SHP77 (cell line): Measurements from ENCODE around the gene INO80B.
A peak's percentile ranks its signal among the peaks of the same experiment; 100 is the strongest.
"Not testable (repeated sequence)": the region's sequence is repeated elsewhere in the genome, so short reads cannot be mapped to it uniquely, and the experiment has no call there.

Source experiments
- DNase-seq, 2 experiments: peaks; one replicate each; lab custom pipeline; 2025; lab: John Stamatoyannopoulos, UW

The INO80B gene

DNA sequence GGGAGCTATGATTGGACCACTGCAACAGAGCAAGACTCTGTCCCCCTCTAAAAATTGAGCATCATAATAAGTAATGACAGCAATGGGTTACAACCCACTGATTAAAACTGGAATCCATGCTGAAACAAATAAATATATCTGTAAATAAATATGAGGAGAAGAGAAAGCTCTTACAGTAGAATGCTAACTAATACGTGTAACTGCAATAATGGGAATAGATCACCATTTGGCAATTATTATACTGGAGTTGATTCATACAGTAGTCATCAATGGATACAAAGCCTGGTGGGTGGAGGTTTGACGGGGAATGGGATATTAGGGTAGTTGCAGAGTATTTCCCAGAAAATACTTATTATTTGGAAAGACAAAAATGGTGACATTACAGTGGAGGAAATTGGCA is 6.1 kb upstream of the INO80B start:
- no peak for DNase-seq

- no peak for DNase-seq
Measured at GRCh38 chr2:74450570-74451190, 4.2 kb upstream of the INO80B start.

DNA sequence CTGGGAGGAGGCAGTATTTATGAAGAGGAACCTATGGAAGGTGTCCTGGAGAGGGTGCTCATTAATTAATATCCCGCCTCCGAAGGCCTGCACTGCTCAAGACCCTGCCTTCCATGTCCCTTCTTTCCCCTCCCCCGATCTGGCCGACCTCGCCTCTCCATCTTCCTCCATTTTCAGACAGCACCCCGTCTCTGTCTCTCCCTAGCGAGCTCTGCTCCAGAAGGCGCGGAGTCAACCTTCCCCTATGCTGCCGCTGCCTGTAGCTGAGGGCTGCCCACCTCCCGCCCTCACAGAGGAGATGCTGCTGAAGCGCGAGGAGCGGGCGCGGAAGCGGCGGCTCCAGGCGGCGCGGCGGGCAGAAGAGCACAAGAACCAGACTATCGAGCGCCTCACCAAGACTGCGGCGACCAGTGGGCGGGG is 2.3 kb downstream of the INO80B start:
- DNase-seq = no peak

DNA sequence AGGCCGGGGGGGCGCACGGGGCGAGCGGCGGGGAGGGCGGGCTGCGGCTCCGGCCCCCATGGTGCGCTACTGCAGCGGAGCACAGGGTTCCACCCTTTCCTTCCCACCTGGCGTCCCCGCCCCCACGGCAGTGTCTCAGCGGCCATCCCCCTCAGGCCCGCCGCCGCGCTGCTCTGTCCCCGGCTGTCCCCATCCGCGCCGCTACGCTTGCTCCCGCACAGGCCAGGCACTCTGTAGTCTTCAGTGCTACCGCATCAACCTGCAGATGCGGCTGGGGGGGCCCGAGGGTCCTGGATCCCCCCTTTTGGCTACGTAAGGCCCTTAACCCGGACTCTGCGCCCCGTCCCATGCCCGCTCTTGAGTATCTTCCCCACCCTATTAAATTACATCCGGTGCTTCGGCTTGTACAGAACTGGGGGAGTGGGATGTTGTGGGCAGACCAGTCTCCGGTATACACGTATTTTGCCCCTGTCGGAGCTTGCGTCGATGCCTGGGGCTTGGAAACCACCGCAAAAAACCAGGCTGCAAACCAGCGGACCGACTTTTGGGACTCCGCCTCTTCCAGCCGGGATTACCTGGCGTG is 2.8 kb downstream of the INO80B start:
- DNase-seq = peak; percentile 53 to 77

DNA sequence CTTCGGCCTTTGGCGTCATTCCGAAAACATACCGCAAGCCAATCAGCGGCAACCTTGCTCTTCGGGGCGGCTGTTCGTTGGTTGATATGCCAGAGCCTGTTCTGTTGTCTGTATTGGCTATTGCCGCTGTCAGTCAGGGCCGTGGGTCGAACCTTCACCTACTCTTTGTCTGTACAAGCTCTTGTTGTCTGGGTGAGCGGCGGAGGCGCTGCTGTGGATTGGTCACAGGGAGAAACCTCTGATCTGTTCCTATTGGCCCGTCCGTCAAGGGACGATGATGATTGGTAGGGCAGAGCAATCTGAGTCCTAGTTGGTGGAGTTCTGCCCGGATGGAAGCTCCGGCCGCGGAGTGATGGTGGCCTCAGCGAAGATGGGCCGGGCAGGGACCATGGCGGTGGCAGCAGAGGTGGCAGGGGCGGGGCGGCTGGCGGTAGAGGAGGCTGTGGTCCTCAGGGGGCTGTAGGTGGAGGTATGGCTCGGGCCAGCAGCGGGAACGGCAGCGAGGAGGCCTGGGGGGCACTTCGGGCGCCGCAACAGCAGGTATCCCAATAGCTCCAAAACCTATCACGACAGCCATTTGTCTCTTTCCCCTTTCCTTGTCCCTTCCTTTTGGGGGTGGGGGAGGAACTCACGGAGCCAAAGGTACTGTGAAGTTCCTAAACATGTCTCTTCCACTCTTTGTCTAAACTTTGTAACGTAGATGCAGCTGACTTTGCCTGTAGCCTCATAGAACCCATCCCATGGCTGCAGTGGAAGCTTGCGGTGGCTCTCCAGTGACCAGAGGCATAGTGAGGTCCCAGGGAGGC is 3.4 kb downstream of the INO80B start, which contains the start of gene WBP1:
Gene WBP1, plus strand, starts transcription at position 307 of the 806 bp plus-strand sequence. Its CDS starts 165 bp downstream, at position 472.
- peak; percentile 99 to 100 for DNase-seq

- DNase-seq = no peak
Measured at GRCh38 chr2:74458938-74459363, 4.1 kb downstream of the INO80B start.

DNA sequence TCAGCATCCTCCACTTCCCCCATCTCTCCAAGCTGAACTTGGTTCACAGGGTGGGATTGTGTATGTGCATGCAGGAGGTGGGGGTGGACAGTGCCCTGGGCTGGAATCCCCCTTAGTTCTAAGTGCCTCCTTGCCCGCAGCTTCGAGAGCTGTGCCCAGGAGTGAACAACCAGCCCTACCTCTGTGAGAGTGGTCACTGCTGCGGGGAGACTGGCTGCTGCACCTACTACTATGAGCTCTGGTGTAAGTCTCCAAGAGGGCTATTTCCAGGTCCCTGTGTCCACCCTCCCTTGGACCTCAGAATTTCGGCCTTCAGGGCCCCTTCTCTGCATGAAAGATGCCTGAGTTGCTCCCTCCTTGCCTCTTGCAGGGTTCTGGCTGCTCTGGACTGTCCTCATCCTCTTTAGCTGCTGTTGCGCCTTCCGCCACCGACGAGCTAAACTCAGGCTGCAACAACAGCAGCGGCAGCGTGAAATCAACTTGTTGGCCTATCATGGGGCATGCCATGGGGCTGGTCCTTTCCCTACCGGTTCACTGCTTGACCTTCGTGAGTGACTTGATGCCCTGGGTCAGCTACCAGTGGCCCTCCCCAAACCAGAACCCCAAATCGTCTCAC is 4.7 kb downstream of the INO80B start:
- DNase-seq = not testable (repeated sequence)

GRCh38 chr2:74460187-74460586 is 5.3 kb downstream of the INO80B start:
- DNase-seq = not testable (repeated sequence)

DNA sequence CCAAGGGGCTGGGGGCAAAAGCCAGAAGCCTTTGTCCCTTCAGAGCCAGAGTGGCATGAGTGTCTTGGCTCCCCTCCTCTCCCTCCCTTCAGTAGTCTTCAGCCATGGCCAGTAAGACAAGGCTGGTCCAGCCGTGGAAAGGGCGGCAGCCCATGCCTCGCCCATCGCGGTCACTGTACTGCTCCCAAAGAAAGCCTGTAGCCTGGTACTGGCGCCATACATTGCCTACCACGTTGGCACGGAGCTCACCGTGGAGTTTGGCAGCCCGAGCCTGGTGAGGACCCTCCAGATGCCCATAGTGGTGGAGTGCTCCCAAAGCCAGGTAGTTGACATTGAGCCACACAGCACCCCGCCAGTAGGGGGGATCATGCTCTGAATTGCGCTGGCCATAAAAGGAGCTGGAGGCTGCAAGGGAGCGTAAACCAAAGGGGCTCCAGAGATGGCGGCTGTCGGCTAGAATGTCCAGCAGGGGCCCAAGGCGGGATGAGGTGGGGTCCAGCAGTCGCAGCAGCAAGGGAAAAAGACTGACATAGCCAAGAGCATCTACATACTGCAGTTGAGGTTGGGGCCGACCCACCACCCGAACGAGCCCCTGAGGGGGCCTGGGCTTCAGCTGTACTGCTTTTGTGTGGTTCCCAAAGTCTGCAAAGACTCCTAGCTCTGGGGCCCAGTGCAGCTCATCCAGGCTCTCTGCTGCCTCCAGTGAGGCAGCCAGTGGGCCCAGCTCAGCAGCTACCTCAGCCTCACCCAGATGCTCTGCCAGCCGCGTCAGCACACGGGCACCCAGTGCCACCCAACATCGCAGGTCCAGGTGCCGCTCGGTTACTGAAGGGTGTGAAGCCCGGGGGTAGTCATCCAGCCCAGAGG is 6.5 kb downstream of the INO80B start:
- peak in 1 of 2 experiments; percentile 12 for DNase-seq

DNA sequence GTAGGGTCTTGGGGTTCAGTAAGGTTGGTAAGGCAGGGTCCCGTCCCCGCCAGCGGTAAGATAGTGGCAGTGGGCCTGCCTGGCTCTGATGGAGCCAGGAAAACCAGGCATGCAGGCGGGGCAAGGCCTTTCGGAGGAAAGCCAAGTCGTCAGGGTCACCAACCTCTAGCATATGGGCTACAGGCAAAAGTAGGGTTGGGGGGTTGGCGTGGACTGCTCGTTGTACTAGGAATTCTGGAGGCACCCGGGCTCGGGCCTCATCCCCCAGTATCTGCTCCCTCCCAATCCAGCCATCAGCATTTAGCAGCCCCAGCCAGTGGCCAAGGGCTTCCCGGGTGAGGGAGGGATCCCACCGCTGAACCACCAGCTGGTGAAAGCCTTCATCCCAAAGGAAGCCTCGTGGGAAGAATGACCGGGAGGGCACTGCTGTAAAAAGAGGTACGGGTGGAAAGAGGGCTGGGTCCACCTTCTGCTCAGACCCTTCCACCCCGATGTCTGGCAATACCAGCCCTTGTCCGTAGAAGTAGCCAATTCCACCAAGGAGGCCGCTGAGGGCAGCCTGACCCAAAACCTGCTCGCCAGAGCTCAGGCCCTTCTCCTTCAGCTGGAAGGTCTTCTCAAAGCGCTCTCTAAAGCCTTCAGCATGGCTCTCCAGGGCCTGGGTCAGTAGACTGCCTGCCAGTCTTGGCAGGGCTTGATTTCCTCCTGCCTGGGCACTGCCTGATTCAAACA is 7.3 kb downstream of the INO80B start:
- DNase-seq = no peak

- DNase-seq = no peak
Measured at GRCh38 chr2:74462786-74463105, 7.9 kb downstream of the INO80B start.

- DNase-seq = no peak
Measured at GRCh38 chr2:74464406-74464805, 9.5 kb downstream of the INO80B start.

DNA sequence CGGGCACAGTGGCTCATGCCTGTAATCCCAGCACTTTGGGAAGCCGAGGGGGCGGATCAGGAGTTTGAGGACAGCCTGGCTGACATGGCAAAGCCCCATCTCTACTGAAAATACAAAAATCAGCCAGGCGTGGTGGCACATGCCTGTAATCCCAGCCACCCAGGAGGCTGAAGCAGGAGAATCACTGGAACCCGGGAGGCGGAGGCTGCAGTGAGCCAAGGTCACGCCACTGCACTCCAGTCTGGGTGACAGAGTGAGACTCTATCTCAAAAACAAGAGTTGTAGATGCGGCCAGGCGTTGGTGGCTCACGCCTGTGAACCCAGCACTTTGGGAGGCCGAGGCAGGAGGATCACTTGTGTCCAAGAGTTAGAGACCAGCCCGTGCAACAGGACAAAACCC is 15.9 kb downstream of the INO80B start:
- DNase-seq = not testable (repeated sequence)

- DNase-seq = no peak
Measured at GRCh38 chr2:74471332-74472065, 16.6 kb downstream of the INO80B start.

GRCh38 chr2:74472086-74472944 is 17.4 kb downstream of the INO80B start, which contains the start of gene MRPL53:
TSS of gene MRPL53 (minus strand) at chr2:74472680. CDS start at chr2:74472660, 20 bp downstream.
- peak; percentile 92 for DNase-seq

GRCh38 chr2:74472945-74473258 is 18.0 kb downstream of the INO80B start:
- DNase-seq = no peak

DNA sequence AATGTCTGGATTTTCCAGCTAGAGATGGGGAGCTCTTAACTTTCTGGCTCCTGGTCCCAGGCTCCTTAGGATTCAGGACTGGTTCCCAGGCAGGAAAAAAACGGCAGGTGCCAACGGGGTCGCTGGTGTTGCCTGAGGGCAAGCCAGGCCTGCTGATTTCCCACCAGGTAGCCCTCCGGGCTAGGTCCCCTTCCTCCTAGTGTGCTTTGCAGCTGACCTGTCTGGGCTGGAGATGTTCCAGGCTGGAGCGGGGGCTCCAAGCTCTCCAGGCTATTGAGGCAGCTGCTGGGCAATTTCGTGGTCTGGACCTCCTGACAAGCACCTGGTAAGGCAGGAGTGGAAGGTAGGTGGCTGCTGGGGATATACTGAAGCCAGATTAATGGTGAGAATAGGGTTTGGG is 19.6 kb downstream of the INO80B start:
- no peak for DNase-seq

DNA sequence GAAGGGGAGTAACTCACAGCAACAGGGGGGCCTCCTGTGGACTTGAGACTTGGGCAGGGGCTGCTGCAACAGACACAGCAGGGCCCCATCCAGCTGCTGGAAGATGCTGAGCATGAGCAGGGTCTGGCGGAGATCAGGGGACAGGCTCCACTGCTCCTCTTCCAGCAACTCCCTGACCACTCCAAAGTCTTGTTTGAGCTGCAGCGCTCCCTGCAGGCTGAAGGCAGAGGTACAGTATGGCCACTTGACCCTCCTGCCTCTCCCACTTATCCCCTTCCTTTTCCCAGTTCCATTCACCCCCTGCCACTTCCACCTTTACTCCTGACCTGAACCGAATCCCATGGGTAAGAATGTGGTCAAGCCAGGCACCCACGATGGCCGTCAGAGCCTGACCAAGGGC is 20.0 kb downstream of the INO80B start:
- no peak for DNase-seq

DNA sequence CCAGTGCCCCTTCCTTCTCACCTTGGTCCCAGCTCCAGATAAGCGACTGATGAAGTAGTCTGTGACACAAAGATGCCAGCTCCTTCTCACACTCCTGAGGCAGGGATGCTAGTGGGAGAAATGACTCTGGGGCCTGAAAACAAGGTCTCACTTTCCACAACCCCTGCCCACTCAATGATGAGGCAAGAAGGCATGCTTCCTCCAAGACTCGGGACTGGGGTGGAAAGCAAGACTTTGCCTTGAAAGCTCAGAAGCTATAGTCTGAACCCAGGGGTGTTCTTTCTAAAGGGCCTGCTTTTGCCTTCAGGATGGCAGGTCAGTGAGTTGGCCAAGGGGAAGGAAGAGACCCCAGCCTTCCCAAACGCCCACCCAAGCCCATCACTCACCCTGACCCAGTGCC is 26.5 kb downstream of the INO80B start:
- no peak for DNase-seq
